ENCODE results near the gene GCLM.
A peak's percentile ranks its signal among the peaks of the same experiment; 100 is the strongest.
"Not testable (repeated sequence)": the region's sequence is repeated elsewhere in the genome, so short reads cannot be mapped to it uniquely, and the experiment has no call there.

Gene GCLM

GRCh38 chr1:93882269-93882668, 27.0 kb downstream of the GCLM start:
- DNase-seq, result no peak

DNA sequence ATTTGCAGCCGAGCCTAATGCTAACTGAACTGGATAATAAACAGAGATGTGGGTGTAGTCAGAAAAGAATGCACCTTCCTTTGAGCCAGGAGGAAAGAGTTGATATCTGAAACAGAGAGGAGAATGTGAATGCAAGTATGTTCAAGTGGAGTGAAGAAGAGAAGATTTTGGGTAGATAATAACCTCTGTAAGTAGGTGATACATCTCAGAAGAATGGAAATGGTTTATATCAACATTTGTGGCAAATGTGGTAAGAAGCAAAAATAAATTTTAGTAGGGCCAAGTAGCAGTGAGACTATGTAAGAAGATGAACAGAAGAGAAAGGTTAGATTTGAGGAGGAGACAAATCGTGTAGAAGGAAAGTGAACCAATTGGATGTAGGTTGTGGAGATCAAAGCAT, 28.5 kb downstream of the GCLM start:
- no peak for DNase-seq

DNA sequence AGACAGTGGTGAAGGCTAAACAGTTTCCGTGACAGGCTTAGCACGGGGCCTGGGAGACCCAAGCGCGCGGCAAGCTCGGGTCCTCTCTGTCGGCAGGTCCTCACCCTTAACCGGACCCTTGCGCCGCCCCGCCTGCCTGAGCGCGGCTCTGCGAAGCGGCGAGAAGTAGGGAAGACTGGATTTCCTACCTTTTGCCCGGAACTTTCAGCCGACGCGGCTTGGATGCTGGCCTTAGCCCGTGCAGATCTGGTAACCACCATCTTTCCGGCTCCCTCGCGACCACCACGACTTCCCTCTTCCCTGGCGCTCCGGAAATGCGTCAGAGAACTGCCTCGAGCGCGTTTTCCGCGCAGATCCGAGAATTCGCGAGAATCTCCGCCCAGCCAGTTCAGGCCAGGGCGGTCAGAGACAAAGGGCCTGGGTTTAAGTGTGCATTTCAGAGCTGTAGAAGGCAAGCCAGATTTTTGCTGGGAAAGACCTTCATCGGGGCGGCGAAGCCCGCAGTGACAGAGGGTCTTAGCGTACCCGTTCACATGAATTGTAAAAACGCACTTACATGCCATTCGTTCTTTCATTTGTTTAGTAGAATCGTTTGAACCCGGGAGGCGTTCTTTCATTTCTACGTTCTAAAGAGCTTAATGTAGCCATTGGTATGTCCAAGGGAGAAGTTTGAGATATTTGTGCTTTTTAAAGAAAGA, 30.2 kb downstream of the GCLM start, which contains the start of gene DNTTIP2:
Gene DNTTIP2 (minus strand): TSS at position 318 of the 698 bp plus-strand sequence. CDS start 58 bp downstream, at position 260.
- peak; percentile 70 for DNase-seq

DNA sequence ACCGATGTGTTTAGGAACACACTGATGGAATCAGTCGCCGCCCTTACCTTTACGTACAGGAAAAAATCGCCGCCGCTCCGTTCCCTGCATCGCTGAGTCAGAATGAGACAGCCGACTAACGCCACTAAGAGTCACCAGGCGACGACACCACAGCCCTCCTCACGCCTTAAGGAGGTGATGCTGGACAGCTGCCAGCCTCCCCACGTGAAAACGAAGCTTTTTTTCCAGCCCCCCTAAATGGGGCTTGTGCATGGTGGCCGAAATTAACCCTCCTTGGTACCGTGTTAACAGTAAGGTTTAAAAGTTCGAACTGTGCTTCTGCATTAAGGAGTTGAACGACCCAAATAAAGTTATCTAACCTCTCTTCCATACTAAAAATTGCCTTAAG, 30.7 kb downstream of the GCLM start:
- no peak for DNase-seq

- DNase-seq, result no peak
Measured at GRCh38 chr1:93877529-93877928, 31.7 kb downstream of the GCLM start.

DNA sequence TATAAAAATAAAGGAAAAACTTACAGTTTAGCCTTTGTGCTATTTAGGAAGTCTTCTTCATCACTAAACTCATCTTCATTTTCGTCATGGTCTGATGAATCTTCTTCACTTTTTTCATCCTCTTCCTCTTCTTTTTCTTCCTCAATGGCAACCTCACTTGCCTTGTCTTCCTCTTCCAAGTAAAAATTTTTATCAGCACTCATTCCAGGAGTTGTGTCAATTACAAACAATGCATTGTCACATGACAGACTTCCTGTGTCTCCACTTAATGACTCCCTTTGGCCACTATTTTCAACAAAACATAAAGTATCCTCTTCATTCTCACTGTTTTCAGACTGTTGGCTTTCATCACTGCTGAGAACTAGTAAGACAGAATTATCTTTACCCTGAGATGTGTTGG, 33.0 kb downstream of the GCLM start:
- no peak for DNase-seq

DNA sequence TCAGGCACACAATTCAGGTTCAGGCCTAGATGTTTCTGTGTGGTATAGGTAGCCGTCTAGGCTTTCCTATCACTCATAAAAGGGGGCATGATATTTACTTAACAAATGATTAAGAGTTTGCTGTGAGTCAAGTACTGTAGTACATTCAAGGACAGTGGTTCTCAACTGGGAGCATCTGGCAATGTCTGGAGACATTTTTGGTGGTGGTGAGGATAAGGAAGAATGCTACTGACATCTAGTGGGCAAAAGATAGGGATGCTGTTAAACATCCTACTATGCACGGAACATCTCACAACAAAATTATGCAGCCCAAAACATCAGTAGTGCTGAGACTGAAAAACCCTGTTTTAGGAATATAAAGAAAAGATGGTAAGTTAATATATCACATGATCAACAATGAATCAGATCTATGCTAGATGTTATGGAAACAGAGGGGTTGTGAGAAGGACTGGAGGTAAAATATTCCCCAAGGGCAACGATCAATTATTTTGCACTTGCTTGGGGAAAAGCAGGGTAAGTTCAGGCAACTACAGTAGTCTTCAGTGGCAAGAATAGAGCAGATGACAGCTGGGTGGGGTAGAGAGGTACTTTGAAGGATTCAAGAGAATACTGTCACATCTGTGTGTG, 35.1 kb downstream of the GCLM start:
- no peak for DNase-seq

- no peak for DNase-seq
Measured at GRCh38 chr1:93871366-93871765, 37.9 kb downstream of the GCLM start.

- DNase-seq, result no peak
Measured at GRCh38 chr1:93869653-93870052, 39.6 kb downstream of the GCLM start.

DNA sequence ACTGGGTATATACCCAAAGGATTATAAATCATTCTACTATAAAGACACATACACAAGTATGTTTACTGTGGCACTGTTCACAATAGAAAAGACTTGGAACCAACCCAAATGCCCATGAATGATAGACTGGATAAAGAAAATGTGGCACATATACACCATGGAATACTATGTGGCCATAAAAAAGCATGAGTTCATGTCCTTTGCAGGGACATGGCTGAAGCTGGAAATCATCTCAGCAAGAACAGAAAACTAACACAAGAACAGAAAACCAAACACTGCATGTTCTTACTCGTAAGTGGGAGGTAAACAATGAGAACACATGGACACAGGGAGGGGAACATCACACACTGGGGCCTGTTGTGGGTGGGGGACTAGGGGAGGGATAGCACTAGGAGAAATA, 40.7 kb downstream of the GCLM start:
- not testable (repeated sequence) for DNase-seq

- no peak for DNase-seq
Measured at GRCh38 chr1:93865253-93865652, 44.0 kb downstream of the GCLM start.

GRCh38 chr1:93864175-93864574, 45.1 kb downstream of the GCLM start:
- no peak for DNase-seq

DNA sequence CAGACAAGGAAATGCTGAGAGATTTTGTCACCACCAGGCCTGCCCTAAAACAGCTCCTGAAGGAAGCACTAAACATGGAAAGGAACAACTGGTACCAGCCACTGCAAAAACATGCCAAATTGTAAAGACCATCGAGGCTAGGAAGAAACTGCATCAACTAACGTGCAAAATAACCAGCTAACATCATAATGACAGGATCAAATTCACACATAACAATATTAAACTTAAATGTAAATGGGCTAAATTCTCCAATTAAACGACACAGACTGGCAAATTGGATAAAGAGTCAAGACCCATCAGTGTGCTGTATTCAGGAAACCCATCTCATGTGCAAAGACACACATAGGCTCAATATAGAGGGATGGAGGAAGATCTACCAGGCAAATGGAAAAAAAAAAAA, 51.6 kb downstream of the GCLM start:
- DNase-seq, result not testable (repeated sequence)

DNA sequence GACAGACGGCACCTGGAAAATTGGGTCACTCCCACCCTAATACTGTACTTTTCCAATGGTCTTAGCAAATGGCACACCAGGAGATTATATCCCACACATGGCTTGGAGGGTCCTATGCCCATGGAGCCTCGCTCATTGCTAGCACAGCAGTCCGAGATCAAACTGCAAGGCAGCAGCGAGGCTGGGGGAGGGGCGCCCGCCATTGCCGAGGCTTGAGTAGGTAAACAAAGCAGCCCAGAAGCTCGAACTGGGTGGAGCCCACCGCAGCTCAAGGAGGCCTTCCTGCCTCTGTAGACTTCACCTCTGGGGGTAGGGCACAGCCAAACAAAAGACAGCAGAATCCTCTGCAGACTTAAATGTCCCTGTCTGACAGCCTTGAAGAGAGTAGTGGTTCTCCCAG, 53.2 kb downstream of the GCLM start:
- DNase-seq, result not testable (repeated sequence)

GRCh38 chr1:93853940-93854339, 55.3 kb downstream of the GCLM start:
- no peak for DNase-seq

GRCh38 chr1:93851878-93852277, 57.4 kb downstream of the GCLM start:
- DNase-seq, result no peak

- no peak for DNase-seq
Measured at GRCh38 chr1:93851327-93851712, 57.9 kb downstream of the GCLM start.

DNA sequence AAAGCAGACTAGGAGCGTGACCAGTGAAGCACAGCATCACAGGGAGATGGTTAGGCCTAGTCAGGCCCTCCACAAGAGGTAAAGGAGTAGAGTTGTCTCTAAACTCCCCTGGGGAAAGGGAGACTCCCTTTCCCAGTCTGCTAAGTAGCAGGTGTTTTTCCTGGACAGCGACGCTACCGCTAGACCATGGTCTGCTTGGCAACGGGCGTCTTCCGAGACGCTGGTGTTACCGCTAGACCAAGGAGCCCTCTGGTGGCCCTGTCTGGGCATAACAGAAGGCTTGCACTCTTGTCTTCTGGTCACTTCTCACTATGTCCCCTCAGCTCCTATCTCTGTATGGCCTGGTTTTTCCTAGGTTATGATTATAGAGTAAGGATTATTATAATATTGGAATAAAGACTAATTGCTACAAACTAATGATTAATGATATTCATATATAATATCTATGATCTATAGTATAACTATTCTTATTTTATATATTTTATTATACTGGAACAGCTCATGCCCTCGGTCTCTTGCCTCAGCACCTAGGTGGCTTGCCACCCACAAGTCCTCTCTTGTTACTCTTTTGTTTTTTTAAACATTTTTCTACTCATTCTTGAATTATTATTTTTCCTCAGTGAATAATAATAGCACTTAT, 58.4 kb downstream of the GCLM start:
- not testable (repeated sequence) for DNase-seq

- DNase-seq, result no peak
Measured at GRCh38 chr1:93848350-93848883, 60.8 kb downstream of the GCLM start.

- DNase-seq, result peak; percentile 6
Measured at GRCh38 chr1:93847811-93848288, 61.4 kb downstream of the GCLM start.

DNA sequence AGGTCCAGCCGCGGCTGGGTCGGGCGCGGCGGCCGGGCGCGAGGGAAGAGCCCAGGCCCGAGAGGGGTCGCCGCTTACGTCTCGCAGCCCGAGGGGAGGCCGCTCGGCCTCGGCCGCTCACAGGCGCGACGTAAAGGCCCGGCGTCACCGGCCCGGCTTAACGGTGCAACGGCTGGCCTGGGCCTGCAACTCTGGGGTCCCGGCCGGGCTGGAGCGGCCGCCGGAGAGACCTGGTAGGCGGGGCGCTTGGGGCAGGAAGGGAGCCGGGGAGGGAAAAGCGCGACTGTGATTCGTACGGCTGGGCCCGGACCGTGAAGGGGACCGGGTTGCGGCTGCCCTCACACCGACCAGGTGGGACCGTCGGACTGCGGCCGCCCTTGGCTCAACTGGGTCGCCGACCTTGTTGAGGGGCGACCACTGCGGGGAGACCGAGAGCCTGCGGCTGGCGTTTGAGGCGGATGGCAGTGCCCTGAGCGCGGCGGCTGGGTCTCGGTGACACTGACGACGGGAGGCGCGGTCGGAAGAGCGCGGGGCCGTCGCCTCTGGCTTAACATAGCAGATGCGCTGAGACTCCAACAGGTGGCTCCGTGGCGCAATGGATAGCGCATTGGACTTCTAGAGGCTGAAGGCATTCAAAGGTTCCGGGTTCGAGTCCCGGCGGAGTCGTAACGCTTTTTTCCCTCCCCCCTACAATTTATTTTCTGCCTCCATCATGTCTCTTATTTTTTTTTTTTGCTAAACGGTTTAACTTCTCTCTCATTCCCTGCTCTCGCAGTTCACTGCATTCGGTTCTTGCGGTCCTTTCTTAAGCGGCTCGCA, 62.0 kb downstream of the GCLM start:
- DNase-seq, result peak; percentile 81

GRCh38 chr1:93846206-93846991, 62.8 kb downstream of the GCLM start:
- peak; percentile 24 for DNase-seq
